ENCODE data around the gene FAM227B. TPM values are rescaled to one million over a fixed set of nuclear protein-coding genes. Genes with fewer than 3 reads are reported as not detected.

Gene FAM227B
- total RNA-seq, 3 donors from 2014 or later, result 1.3 to 2.4 (median 1.6) TPM

GRCh38 chr15:49320351-49320750, 300.3 kb downstream of the FAM227B start:
- Mint-ChIP-seq H3K27me3 (ENCODE audit: low read depth) (no peaks in the 10 kb centered on the region), H3K4me1 (ENCODE audit: low read depth) (peaks cover 4% of the 10 kb centered on the region), H3K9me3 (no peaks in the 10 kb centered on the region), H3K4me3 (no peak overlapping the region), H3K36me3 (ENCODE audit: insufficient read depth) (peaks cover 43% of the 10 kb centered on the region)
- ATAC-seq, result no peak
- DNase-seq, result no peak

GRCh38 chr15:49315391-49315823, 305.2 kb downstream of the FAM227B start:
- Mint-ChIP-seq H3K9me3 (no peaks in the 10 kb centered on the region), H3K4me1 (ENCODE audit: low read depth) (no peaks in the 10 kb centered on the region), H3K27me3 (ENCODE audit: low read depth) (no peaks in the 10 kb centered on the region), H3K36me3 (ENCODE audit: insufficient read depth) (peaks cover 49% of the 10 kb centered on the region), H3K4me3 (no peak overlapping the region)
- no peak for ATAC-seq
- no peak for DNase-seq

- no peak for DNase-seq
- Mint-ChIP-seq H3K36me3 (ENCODE audit: insufficient read depth) (peaks cover 49% of the 10 kb centered on the region), H3K4me3 (no peak overlapping the region), H3K4me1 (ENCODE audit: low read depth) (peaks cover 3% of the 10 kb centered on the region), H3K27me3 (ENCODE audit: low read depth) (no peaks in the 10 kb centered on the region), H3K9me3 (no peaks in the 10 kb centered on the region)
- no peak for ATAC-seq
Observed at GRCh38 chr15:49314716-49315115, 305.9 kb downstream of the FAM227B start.

GRCh38 chr15:49313650-49314049, 307.0 kb downstream of the FAM227B start:
- Mint-ChIP-seq H3K9me3 (no peaks in the 10 kb centered on the region), H3K36me3 (ENCODE audit: insufficient read depth) (peaks cover 46% of the 10 kb centered on the region), H3K27me3 (ENCODE audit: low read depth) (no peaks in the 10 kb centered on the region), H3K4me3 (no peak overlapping the region), H3K4me1 (ENCODE audit: low read depth) (peaks cover 3% of the 10 kb centered on the region)
- DNase-seq (no peak), ATAC-seq (no peak)

GRCh38 chr15:49309889-49310288, 310.7 kb downstream of the FAM227B start:
- Mint-ChIP-seq H3K4me1 (ENCODE audit: low read depth) (peaks cover 3% of the 10 kb centered on the region), H3K9me3 (no peaks in the 10 kb centered on the region), H3K27me3 (ENCODE audit: low read depth) (no peaks in the 10 kb centered on the region), H3K36me3 (ENCODE audit: insufficient read depth) (peaks cover 62% of the 10 kb centered on the region), H3K4me3 (no peak overlapping the region)
- no peak for ATAC-seq
- DNase-seq, result no peak

GRCh38 chr15:49308686-49309085, 311.9 kb downstream of the FAM227B start:
- Mint-ChIP-seq H3K4me1 (ENCODE audit: low read depth) (peaks cover 3% of the 10 kb centered on the region), H3K9me3 (no peaks in the 10 kb centered on the region), H3K36me3 (ENCODE audit: insufficient read depth) (peaks cover 67% of the 10 kb centered on the region), H3K27me3 (ENCODE audit: low read depth) (no peaks in the 10 kb centered on the region), H3K4me3 (no peak overlapping the region)
- DNase-seq (no peak), ATAC-seq (no peak)

- DNase-seq, result no peak
- no peak for ATAC-seq
- Mint-ChIP-seq H3K9me3 (no peaks in the 10 kb centered on the region), H3K4me3 (no peak overlapping the region), H3K36me3 (ENCODE audit: insufficient read depth) (peaks cover 63% of the 10 kb centered on the region), H3K4me1 (ENCODE audit: low read depth) (peaks cover 3% of the 10 kb centered on the region), H3K27me3 (ENCODE audit: low read depth) (no peaks in the 10 kb centered on the region)
Observed at GRCh38 chr15:49306551-49306950, 314.1 kb downstream of the FAM227B start.

GRCh38 chr15:49303003-49303402, 317.6 kb downstream of the FAM227B start:
- Mint-ChIP-seq H3K4me3 (no peak overlapping the region), H3K4me1 (ENCODE audit: low read depth) (peaks cover 11% of the 10 kb centered on the region), H3K9me3 (peaks cover 4% of the 10 kb centered on the region), H3K27me3 (ENCODE audit: low read depth) (no peaks in the 10 kb centered on the region), H3K36me3 (ENCODE audit: insufficient read depth) (peaks cover 61% of the 10 kb centered on the region)
- ATAC-seq (no peak), DNase-seq (no peak)

- DNase-seq (no peak), ATAC-seq (no peak)
- H3K9me3 Mint-ChIP-seq, result peaks cover 4% of the 10 kb centered on the region
- H3K4me3 Mint-ChIP-seq, result no peak overlapping the region
- H3K36me3 Mint-ChIP-seq (ENCODE audit: insufficient read depth), result peaks cover 65% of the 10 kb centered on the region
- no peaks in the 10 kb centered on the region for H3K27me3 Mint-ChIP-seq (ENCODE audit: low read depth)
- H3K4me1 Mint-ChIP-seq (ENCODE audit: low read depth), result peaks cover 14% of the 10 kb centered on the region
Observed at GRCh38 chr15:49301562-49301961, 319.1 kb downstream of the FAM227B start.

- H3K36me3 Mint-ChIP-seq (ENCODE audit: insufficient read depth), result peaks cover 65% of the 10 kb centered on the region
- H3K9me3 Mint-ChIP-seq, result peaks cover 4% of the 10 kb centered on the region
- no peak for DNase-seq
- ATAC-seq, result no peak
- no peak overlapping the region for H3K4me3 Mint-ChIP-seq
- no peaks in the 10 kb centered on the region for H3K27me3 Mint-ChIP-seq (ENCODE audit: low read depth)
- peaks cover 14% of the 10 kb centered on the region for H3K4me1 Mint-ChIP-seq (ENCODE audit: low read depth)
Observed at GRCh38 chr15:49300856-49301255, 319.8 kb downstream of the FAM227B start.

- Mint-ChIP-seq H3K9me3 (peaks cover 4% of the 10 kb centered on the region), H3K36me3 (ENCODE audit: insufficient read depth) (peaks cover 66% of the 10 kb centered on the region), H3K4me1 (ENCODE audit: low read depth) (peaks cover 14% of the 10 kb centered on the region), H3K27me3 (ENCODE audit: low read depth) (no peaks in the 10 kb centered on the region), H3K4me3 (no peak overlapping the region)
- ATAC-seq (no peak), DNase-seq (no peak)
Observed at GRCh38 chr15:49297584-49297983, 323.0 kb downstream of the FAM227B start.

GRCh38 chr15:49296258-49296657, 324.4 kb downstream of the FAM227B start:
- no peak overlapping the region for H3K4me3 Mint-ChIP-seq
- DNase-seq (no peak), ATAC-seq (no peak)
- peaks cover 76% of the 10 kb centered on the region for H3K36me3 Mint-ChIP-seq (ENCODE audit: insufficient read depth)
- peaks cover 4% of the 10 kb centered on the region for H3K9me3 Mint-ChIP-seq
- H3K4me1 Mint-ChIP-seq (ENCODE audit: low read depth), result peaks cover 14% of the 10 kb centered on the region
- no peaks in the 10 kb centered on the region for H3K27me3 Mint-ChIP-seq (ENCODE audit: low read depth)

GRCh38 chr15:49293941-49294340, 326.7 kb downstream of the FAM227B start:
- H3K4me3 Mint-ChIP-seq, result no peak overlapping the region
- H3K9me3 Mint-ChIP-seq, result no peaks in the 10 kb centered on the region
- no peak for ATAC-seq
- H3K4me1 Mint-ChIP-seq (ENCODE audit: low read depth), result peaks cover 7% of the 10 kb centered on the region
- DNase-seq, result no peak
- no peaks in the 10 kb centered on the region for H3K27me3 Mint-ChIP-seq (ENCODE audit: low read depth)
- H3K36me3 Mint-ChIP-seq (ENCODE audit: insufficient read depth), result peaks cover 70% of the 10 kb centered on the region

- no peak for DNase-seq
- no peak for ATAC-seq
- Mint-ChIP-seq H3K27me3 (ENCODE audit: low read depth) (no peaks in the 10 kb centered on the region), H3K36me3 (ENCODE audit: insufficient read depth) (peaks cover 73% of the 10 kb centered on the region), H3K4me3 (no peak overlapping the region), H3K4me1 (ENCODE audit: low read depth) (peaks cover 15% of the 10 kb centered on the region), H3K9me3 (no peaks in the 10 kb centered on the region)
Observed at GRCh38 chr15:49290191-49290590, 330.4 kb downstream of the FAM227B start.

GRCh38 chr15:49288391-49288790, 332.2 kb downstream of the FAM227B start:
- Mint-ChIP-seq H3K4me3 (no peak overlapping the region), H3K4me1 (ENCODE audit: low read depth) (peaks cover 15% of the 10 kb centered on the region)
- no peak for ATAC-seq

GRCh38 chr15:49287481-49287880, 333.1 kb downstream of the FAM227B start:
- Mint-ChIP-seq H3K27me3 (ENCODE audit: low read depth) (no peaks in the 10 kb centered on the region), H3K9me3 (no peaks in the 10 kb centered on the region), H3K4me1 (ENCODE audit: low read depth) (peaks cover 15% of the 10 kb centered on the region), H3K36me3 (ENCODE audit: insufficient read depth) (peaks cover 78% of the 10 kb centered on the region), H3K4me3 (no peak overlapping the region)
- no peak for DNase-seq
- ATAC-seq, result no peak

More at GRCh38 chr15:49288391-49288790, 332.2 kb downstream of the FAM227B start:
- no peaks in the 10 kb centered on the region for H3K27me3 Mint-ChIP-seq (ENCODE audit: low read depth)
- no peak for DNase-seq
- no peaks in the 10 kb centered on the region for H3K9me3 Mint-ChIP-seq
- peaks cover 76% of the 10 kb centered on the region for H3K36me3 Mint-ChIP-seq (ENCODE audit: insufficient read depth)

Data from activated T-cell treated with anti-CD3 and anti-CD28 coated beads, Interleukin-2, amount 50 U/mL, for 4 hours (primary cell).